Body of pancreas (tissue), 4 donors: ENCODE data around the gene RGS5.

ENCODE experiments used
- POLR2A ChIP-seq, 3 donors: fragments of 450-650 bp; IDR thresholded peaks; one replicate each; pipeline ENCODE4 v1.6.1; 2016; ENCODE audit warnings: antibody characterized with exemption in 3 of 3, mild to moderate bottlenecking in 2 of 3
- TF ChIP-seq, protein P1 (sequence below), 7 experiments: fragments of 450-650 bp in 4 of 7; fragments of 200-600 bp in 3 of 7; sonication (generic) in 3 of 7; IDR thresholded peaks; one replicate each; pipeline ENCODE4 v1.5.1; 2016 to 2019; ENCODE audit warnings: antibody characterized with exemption in 7 of 7

DNA sequence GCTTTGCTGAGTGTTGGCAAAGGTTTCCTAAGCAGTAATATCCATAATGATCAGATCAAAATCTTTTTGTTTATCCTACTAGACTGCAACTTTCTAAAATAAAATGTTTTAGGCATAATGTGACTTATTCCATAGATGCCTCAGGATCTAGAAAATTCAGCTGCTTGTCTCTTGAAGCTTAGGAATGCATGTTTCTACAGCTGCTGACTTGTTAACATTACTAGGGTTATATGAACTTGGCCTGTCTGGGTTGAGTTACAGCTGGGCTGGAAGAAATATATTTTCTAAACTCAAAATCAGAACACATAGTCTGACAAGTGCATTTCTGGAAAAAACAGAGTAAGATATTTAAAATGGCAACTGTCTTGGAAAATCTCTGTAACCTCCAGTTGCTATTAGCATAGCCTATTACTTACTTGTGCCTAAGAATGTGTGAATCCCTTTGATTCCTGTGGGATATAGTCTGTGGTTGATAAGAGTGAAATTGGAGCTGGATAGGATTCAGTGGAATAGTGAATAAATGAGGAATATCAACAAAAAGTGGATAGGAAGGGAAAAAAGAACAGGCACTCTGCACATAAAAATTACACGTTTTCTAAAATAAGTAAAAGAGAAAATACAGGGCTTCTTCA, 72.4 kb downstream of the RGS5 start:
- TF ChIP-seq POLR2A (IDR thresholded peaks at IDR 0.05): no peak
- TF ChIP-seq, protein P1, sequence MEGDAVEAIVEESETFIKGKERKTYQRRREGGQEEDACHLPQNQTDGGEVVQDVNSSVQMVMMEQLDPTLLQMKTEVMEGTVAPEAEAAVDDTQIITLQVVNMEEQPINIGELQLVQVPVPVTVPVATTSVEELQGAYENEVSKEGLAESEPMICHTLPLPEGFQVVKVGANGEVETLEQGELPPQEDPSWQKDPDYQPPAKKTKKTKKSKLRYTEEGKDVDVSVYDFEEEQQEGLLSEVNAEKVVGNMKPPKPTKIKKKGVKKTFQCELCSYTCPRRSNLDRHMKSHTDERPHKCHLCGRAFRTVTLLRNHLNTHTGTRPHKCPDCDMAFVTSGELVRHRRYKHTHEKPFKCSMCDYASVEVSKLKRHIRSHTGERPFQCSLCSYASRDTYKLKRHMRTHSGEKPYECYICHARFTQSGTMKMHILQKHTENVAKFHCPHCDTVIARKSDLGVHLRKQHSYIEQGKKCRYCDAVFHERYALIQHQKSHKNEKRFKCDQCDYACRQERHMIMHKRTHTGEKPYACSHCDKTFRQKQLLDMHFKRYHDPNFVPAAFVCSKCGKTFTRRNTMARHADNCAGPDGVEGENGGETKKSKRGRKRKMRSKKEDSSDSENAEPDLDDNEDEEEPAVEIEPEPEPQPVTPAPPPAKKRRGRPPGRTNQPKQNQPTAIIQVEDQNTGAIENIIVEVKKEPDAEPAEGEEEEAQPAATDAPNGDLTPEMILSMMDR (IDR thresholded peaks at IDR 0.05): no peak
